Measurements from ENCODE around the gene COQ4. TPM values are rescaled to one million over a fixed set of nuclear protein-coding genes. Genes with fewer than 3 reads are reported as not detected.

COQ4 gene
- total RNA-seq (2022; extraction: Qiagen RNA extraction), result 47.6 to 64.3 TPM (median 63.2 TPM) in 5 replicates

DNA sequence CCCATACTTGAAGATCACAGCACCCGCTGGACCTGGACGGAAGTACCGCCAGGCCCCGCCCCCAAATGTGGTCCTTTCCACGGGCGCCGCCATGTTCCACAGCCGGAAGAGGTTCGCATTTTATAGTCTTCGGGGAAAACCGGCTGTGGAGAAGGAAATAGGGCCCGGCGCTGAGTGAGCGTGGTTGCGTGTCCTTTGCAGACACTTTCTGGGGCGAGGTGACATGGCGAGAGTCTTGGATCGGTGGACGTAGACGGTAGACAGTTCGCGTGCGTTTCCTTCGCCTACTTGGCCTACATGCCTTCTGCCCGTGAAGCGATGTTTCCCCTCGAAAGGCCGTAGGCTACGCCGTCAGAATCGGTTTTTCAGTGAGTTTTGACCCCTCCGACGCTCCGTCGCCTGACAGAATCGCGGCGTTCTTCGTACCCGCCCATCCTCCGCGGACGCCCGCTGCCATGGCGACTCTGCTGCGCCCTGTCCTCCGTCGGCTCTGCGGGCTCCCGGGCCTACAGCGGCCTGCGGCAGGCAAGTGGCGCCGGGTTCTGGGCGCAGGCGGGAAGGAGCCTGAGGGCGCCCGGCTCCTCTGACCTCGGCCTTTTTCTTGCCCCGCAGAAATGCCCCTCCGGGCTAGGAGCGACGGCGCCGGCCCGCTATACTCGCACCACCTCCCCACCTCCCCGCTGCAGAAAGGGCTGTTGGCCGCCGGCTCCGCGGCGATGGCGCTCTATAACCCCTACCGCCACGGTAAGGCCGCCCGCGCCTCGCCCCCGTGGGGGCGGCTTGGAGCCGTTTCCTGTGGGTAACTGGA is at the start of gene COQ4, which contains the start of gene TRUB2:
TSS of gene COQ4 (plus strand) at position 436 of the 808 bp plus-strand sequence. CDS start at position 456, 20 bp downstream.
TSS of gene TRUB2 (minus strand) at position 44 of the 808 bp plus-strand sequence. CDS start at position 5, 39 bp downstream.

DNA sequence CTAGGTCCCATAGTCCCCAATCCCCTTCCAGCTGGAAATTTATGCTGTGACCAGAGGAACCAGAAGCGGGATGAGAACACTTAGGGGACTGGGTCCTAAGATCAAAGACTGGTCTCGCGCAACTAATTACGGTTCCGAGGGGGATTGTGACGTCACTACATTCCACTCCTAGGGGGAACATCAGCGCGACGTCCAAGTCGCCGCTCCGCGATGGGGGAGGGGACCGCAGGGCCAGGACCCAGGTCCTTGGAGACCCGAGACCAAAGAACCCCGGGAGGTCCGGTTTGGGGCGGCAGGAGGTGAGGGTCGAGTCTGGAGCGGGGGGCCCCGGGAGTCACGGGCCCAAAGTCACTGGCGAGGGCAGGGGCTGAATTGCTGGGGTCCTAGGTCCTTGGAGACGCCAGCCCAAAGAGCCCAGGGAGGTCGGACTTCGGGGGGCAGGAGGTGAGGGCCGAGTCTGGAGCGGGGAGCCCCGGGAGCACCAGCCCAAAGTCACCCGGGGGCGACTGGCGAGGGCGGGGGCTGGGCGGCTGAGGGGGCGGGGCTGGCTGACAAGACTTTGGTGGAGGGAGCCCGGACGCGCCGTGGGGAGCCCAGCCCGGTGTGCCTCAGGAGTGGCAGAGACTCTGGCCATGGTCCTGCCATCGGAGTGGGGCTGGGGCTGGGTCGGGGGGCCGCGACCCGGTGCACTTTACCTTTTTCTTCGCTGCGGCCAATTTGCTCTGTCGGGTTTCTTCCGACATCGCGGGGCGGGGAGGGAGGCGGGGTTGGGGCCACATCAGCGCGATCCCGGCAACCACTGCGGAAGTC is 47.2 kb upstream of the COQ4 start, which contains the start of gene GOLGA2:
TSS of gene GOLGA2 (minus strand) at position 810 of the 810 bp plus-strand sequence. CDS start at position 779, 31 bp downstream.

DNA sequence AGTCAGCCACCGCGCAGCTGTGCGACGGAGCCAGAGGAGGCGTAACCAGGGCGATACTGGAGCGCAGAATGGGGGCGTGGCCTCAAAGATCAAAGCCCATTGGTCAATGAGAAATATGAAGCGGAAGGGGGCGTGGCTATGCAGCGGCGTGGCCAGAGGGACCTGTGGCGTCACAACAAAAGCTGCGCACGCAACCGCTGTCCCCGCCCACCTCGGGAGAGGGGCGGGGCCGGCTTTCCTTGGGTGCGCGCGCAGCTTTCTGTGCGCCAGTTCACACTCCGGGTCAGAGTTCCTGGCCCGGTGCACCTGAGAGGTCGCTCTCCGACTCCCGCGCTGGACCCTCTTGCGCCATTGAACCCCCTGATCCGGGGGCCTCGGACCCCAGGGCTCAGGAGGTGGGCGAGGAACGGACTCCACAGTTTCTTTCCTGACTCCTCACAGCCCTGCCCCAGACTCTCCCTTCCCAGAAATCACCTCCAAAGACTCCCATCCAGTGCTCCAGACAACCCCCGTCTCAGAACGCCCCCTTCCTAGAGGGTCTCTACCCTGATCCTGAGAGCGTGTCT is 46.5 kb upstream of the COQ4 start, which contains the start of gene SWI5:
TSS of gene SWI5 (plus strand) at position 269 of the 566 bp plus-strand sequence.

DNA sequence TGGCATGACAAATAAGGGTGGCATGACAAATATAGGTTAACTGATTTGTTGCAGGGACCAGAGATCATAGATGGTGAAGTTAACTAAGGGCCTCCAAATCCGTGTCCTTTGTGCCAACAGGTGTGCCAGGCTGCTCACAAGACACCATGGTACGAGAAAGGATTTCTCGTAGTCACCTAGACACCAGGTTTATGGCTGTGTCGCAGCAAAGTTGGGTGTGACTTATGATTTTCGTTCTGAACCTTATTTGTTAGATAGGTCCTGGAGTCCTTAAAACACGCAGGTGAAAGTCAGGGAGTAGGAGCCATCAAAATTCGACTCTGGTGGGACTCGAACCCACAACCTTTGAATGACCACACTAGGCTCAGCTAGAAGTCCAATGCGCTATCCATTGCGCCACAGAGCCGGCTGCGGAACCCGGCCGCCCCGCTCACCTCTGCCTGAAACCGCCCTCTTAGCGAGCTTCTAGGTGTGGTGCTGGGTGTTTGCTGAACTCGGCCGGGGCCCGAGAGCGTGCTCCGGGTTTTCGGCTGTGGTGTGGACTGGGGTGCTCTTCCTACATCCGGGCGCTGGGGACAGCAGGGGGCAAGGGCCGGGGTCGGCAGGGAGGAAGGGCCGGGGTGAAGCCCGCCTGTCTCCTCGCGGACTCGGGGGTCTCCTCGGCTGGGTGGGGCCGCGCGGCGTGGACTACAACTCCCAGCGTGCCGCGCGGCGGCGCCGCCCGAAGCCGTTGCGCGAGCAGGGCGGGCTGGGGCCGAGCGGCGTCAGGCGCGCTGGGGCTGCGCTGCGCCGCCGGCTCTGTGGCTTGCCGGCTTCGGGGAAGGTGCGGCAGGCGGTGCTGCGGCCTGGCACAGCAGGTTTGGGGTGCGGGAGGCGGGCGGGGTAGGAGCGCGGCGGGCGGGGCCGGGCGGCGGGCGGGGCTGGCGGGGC is 17.4 kb downstream of the COQ4 start, which contains the start of gene SLC27A4:
TSS of gene SLC27A4 (plus strand) at position 767 of the 930 bp plus-strand sequence. CDS start 2,606 bp downstream, outside the sequence.

DNA sequence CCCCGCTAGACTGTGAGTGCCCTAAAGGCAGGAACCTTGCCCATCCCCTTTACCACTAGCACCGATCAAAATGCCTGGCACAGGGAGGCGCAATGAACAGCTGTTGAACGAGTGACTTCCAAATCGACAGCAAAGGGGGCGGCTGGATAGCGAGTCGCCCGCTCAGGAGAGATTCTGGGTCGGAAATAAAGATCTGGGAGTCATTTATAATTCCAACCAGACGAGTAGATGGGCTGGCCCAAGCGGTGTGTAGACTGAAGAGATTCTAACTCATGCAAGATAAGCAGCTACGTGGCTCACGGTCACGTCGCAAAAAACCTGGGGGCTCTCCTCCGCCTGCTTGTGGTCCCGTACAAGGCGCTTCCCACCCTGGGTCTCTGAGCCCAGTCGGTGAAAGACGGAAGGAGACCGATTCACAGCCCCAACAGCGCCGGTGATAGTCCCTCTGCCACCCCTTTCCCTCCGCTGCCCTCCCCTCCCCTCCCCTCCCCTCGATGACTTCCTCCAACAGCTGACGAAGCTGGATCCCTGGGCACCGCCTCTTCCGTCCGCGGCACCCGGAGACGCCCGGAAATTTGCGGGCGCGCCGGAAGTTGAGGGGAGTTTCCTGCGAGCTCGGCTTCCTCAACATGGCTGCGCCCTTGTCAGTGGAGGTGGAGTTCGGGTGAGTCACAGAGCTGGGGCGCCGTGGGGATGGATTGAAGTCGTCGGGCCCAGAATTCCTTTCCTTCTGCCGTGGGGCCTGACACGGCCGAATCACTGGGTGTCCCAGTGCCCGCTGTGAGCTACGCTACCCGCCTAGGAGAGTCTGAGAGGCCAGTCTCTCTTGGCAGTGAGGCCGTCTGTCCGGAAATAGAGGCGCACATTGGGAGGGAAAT is 48.4 kb downstream of the COQ4 start, which contains the start of gene URM1:
TSS of gene URM1 (plus strand) at position 623 of the 878 bp plus-strand sequence. CDS start at position 630, 7 bp downstream.

Other genes starting within 250 kb of the COQ4 start
- 76.5 to 104 TPM (median 94.8 TPM) in 5 replicates for gene PTGES2, start 195.1 kb upstream of the COQ4 start, total RNA-seq (2022; extraction: Qiagen RNA extraction)
- gene LCN2, start 173.4 kb upstream of the COQ4 start, total RNA-seq (2022; extraction: Qiagen RNA extraction), result 2.8 to 6.5 TPM (median 3.4 TPM) in 5 replicates
- gene BBLN, start 162.6 kb upstream of the COQ4 start, total RNA-seq (2022; extraction: Qiagen RNA extraction), result 41.2 to 69.2 TPM (median 66.0 TPM) in 5 replicates
- 75.2 to 92.1 TPM (median 88.1 TPM) in 5 replicates for gene CIZ1, start 131.3 kb upstream of the COQ4 start, total RNA-seq (2022; extraction: Qiagen RNA extraction)
- gene DNM1, start 119.5 kb upstream of the COQ4 start, total RNA-seq (2022; extraction: Qiagen RNA extraction), result 78.2 to 96.1 TPM (median 86.9 TPM) in 5 replicates
- 38.8 to 54.8 TPM (median 46.5 TPM) in 5 replicates for gene GOLGA2, start 46.8 kb upstream of the COQ4 start, total RNA-seq (2022; extraction: Qiagen RNA extraction)
- 41.5 to 51.4 TPM (median 46.9 TPM) in 5 replicates for gene SWI5, start 46.6 kb upstream of the COQ4 start, total RNA-seq (2022; extraction: Qiagen RNA extraction)
- 40.0 to 56.0 TPM (median 51.8 TPM) in 5 replicates for gene TRUB2, start 392 bp upstream of the COQ4 start, total RNA-seq (2022; extraction: Qiagen RNA extraction)
- gene SLC27A4, start 17.7 kb downstream of the COQ4 start, total RNA-seq (2022; extraction: Qiagen RNA extraction), result 38.8 to 52.9 TPM (median 48.0 TPM) in 5 replicates
- 65.5 to 89.4 TPM (median 85.3 TPM) in 5 replicates for gene URM1, start 48.5 kb downstream of the COQ4 start, total RNA-seq (2022; extraction: Qiagen RNA extraction)
- gene CERCAM, start 98.0 kb downstream of the COQ4 start, total RNA-seq (2022; extraction: Qiagen RNA extraction), result 32.0 to 43.1 TPM (median 38.8 TPM) in 5 replicates
- gene ODF2, start 133.2 kb downstream of the COQ4 start, total RNA-seq (2022; extraction: Qiagen RNA extraction), result 26.0 to 31.1 TPM (median 28.6 TPM) in 5 replicates
- 28.7 to 31.7 TPM (median 30.8 TPM) in 5 replicates for gene GLE1, start 181.9 kb downstream of the COQ4 start, total RNA-seq (2022; extraction: Qiagen RNA extraction)
- gene SPTAN1, start 229.7 kb downstream of the COQ4 start, total RNA-seq (2022; extraction: Qiagen RNA extraction), result 142 to 153 TPM (median 151 TPM) in 5 replicates